GM19035 (cell line): Measurements from ENCODE around the gene AP3D1.
"Not testable (repeated sequence)": the region's sequence is repeated elsewhere in the genome, so short reads cannot be mapped to it uniquely, and the experiment has no call there.

Experiments used
- ATAC-seq: cut with Tn5 transposase; IDR thresholded peaks from one replicate; pipeline ENCODE4 v1.9.1; 2021; ENCODE audit not compliant: unreplicated experiment

The AP3D1 gene

GRCh38 chr19:2151339-2152229, at the start of gene AP3D1:
Gene AP3D1 (minus strand): TSS chr19:2151566. CDS start chr19:2151334, 232 bp downstream.
- peak; percentile 87 for ATAC-seq

GRCh38 chr19:2200624-2201294, 49.4 kb upstream of the AP3D1 start:
- not testable (repeated sequence) for ATAC-seq

GRCh38 chr19:2199861-2200623, 48.7 kb upstream of the AP3D1 start:
- no peak for ATAC-seq

GRCh38 chr19:2199215-2199614, 47.8 kb upstream of the AP3D1 start:
- no peak for ATAC-seq

- ATAC-seq = no peak
These were observed 47.0 kb upstream of the AP3D1 start for GRCh38 chr19:2198317-2198716.

GRCh38 chr19:2197270-2197669, 45.9 kb upstream of the AP3D1 start:
- ATAC-seq = no peak

- no peak for ATAC-seq
These were observed 44.5 kb upstream of the AP3D1 start for GRCh38 chr19:2195914-2196313.

GRCh38 chr19:2195361-2195760, 44.0 kb upstream of the AP3D1 start:
- no peak for ATAC-seq

- ATAC-seq = no peak
These were observed 43.2 kb upstream of the AP3D1 start for GRCh38 chr19:2194513-2195078.

- ATAC-seq = no peak
These were observed 42.4 kb upstream of the AP3D1 start for GRCh38 chr19:2193807-2194206.

- no peak for ATAC-seq
These were observed 41.5 kb upstream of the AP3D1 start for GRCh38 chr19:2192862-2193261.

- ATAC-seq = no peak
These were observed 40.3 kb upstream of the AP3D1 start for GRCh38 chr19:2191456-2192310.

- no peak for ATAC-seq
These were observed 39.6 kb upstream of the AP3D1 start for GRCh38 chr19:2190848-2191455.

GRCh38 chr19:2189880-2190279, 38.5 kb upstream of the AP3D1 start:
- ATAC-seq = no peak

- no peak for ATAC-seq
These were observed 37.5 kb upstream of the AP3D1 start for GRCh38 chr19:2188708-2189385.

- ATAC-seq = no peak
These were observed 35.8 kb upstream of the AP3D1 start for GRCh38 chr19:2187159-2187558.

GRCh38 chr19:2186071-2186846, 34.9 kb upstream of the AP3D1 start:
- no peak for ATAC-seq

- ATAC-seq = no peak
These were observed 34.3 kb upstream of the AP3D1 start for GRCh38 chr19:2185734-2186070.
